Hepatocyte (in vitro differentiated cells): ENCODE results near the gene SLC30A7. TPM values are rescaled to one million over a fixed set of nuclear protein-coding genes. Genes with fewer than 3 reads are reported as not detected.

Experiments
- DNase-seq: peaks from one replicate; pipeline ENCODE4 v3.0.0-alpha.2; 2016; ENCODE audit warnings: low spot score
- H2AFZ ChIP-seq: fragments of 200-600 bp; sonication (generic); 2 replicates; pipeline ENCODE4 v1.6.0; 2016; ENCODE audit warnings: antibody characterized with exemption, mild to moderate bottlenecking
- H3K27ac ChIP-seq: fragments of 200-600 bp; sonication (generic); 2 replicates; pipeline ENCODE4 v1.5.1; 2016; ENCODE audit warnings: mild to moderate bottlenecking
- H3K27me3 ChIP-seq: fragments of 200-600 bp; sonication (generic); 2 replicates; pipeline ENCODE4 v1.6.1; 2016
- H3K36me3 ChIP-seq: fragments of 200-600 bp; sonication (generic); replicated peaks from 2 replicates; pipeline ENCODE4 v1.5.1; 2016; ENCODE audit warnings: low read depth; ENCODE audit not compliant: insufficient read depth
- H3K4me1 ChIP-seq: fragments of 200-600 bp; sonication (generic); 2 replicates; pipeline ENCODE4 v1.5.1; 2016; ENCODE audit warnings: mild to moderate bottlenecking, moderate library complexity; ENCODE audit not compliant: insufficient read depth
- H3K4me2 ChIP-seq: fragments of 200-600 bp; sonication (generic); 2 replicates; pipeline ENCODE4 v1.6.0; 2016
- H3K4me3 ChIP-seq: fragments of 200-600 bp; sonication (generic); 2 replicates; pipeline ENCODE4 v1.5.1; 2016; ENCODE audit warnings: mild to moderate bottlenecking
- H3K79me2 ChIP-seq: fragments of 200-600 bp; sonication (generic); 2 replicates; pipeline ENCODE4 v1.6.0; 2017; ENCODE audit warnings: mild to moderate bottlenecking
- H3K9me2 ChIP-seq: fragments of 200-600 bp; sonication (generic); replicated peaks from 2 replicates; pipeline ENCODE4 v1.6.0; 2017; ENCODE audit warnings: mild to moderate bottlenecking; ENCODE audit not compliant: insufficient read depth
- H3K9me3 ChIP-seq: fragments of 200-600 bp; sonication (generic); 2 replicates; pipeline ENCODE4 v1.5.1; 2016; ENCODE audit warnings: low read depth, mild to moderate bottlenecking
- H4K20me1 ChIP-seq: fragments of 200-600 bp; sonication (generic); 2 replicates; pipeline ENCODE4 v1.6.0; 2016; ENCODE audit warnings: mild to moderate bottlenecking; ENCODE audit not compliant: insufficient read depth, poor library complexity, severe bottlenecking
- CTCF ChIP-seq: fragments of 200-600 bp; sonication (generic); IDR thresholded peaks from 2 replicates; pipeline ENCODE4 v1.5.1; 2016; ENCODE audit warnings: antibody characterized with exemption, mild to moderate bottlenecking; ENCODE audit not compliant: poor library complexity
- EZH2 ChIP-seq: fragments of 200-600 bp; sonication (generic); IDR thresholded peaks from 2 replicates; pipeline ENCODE4 v1.6.1; 2016; ENCODE audit warnings: antibody characterized with exemption, mild to moderate bottlenecking, borderline replicate concordance
- EZH2phosphoT487 ChIP-seq: fragments of 200-600 bp; sonication (generic); IDR thresholded peaks from one replicate; pipeline ENCODE4 v1.6.1; 2018; ENCODE audit warnings: antibody characterized with exemption, mild to moderate bottlenecking, low read depth, moderate library complexity; ENCODE audit not compliant: unreplicated experiment, severe bottlenecking
- WGBS: methylation state at CpG from one replicate; pipeline ENCODE4 v1.1.6; 2016; ENCODE audit warnings: low lambda C conversion rate; ENCODE audit errors: missing lambda C conversion rate; 5-methylcytosine and 5-hydroxymethylcytosine counted together
- polyA plus RNA-seq: library from polyadenylated mRNA; unstranded; fragments of >200 nt; fragmentation: Nextera tagmentation; extraction: Ambion mirVana; gene quantifications from 2 replicates; pipeline ENCODE4 v1.2.1, GENCODE V29; 2016
- total RNA-seq: library from RNA; depleted of rRNA; stranded (reverse); fragments of >200 nt; gene quantifications from 2 replicates; pipeline ENCODE4 v1.2.3, GENCODE V29; 2014

The SLC30A7 gene
- total and polyA plus RNA-seq, 2 experiments from 2014 or later: 23.0 to 61.9 TPM

- no peak for TF ChIP-seq EZH2phosphoT487
- Histone ChIP-seq H3K27me3 (no peaks in the 10 kb centered on the region), H4K20me1 (no peaks in the 10 kb centered on the region), H3K4me3 (no peak overlapping the region), H3K36me3 (no peaks in the 10 kb centered on the region), H3K4me2 (no peak overlapping the region), H3K9me3 (no peaks in the 10 kb centered on the region), H3K4me1 (peaks cover 7% of the 10 kb centered on the region), H3K79me2 (no peaks in the 10 kb centered on the region), H2AFZ (no peak overlapping the region), H3K9me2 (no peaks in the 10 kb centered on the region), H3K27ac (no peak overlapping the region)
- WGBS: 97% methylated on average over 1 of the region's 1 CpG
- no peak for DNase-seq
Observed at GRCh38 chr1:101005183-101005582, 109.3 kb downstream of the SLC30A7 start.

GRCh38 chr1:101005871-101006270 is 110.0 kb downstream of the SLC30A7 start:
- no peak overlapping the region for H3K4me3 ChIP-seq

GRCh38 chr1:101006553-101006952 is 110.7 kb downstream of the SLC30A7 start:
- WGBS: 79% methylated on average over 2 of the region's 2 CpGs

More at GRCh38 chr1:101005871-101006270, 110.0 kb downstream of the SLC30A7 start:
- H3K9me3 ChIP-seq: no peaks in the 10 kb centered on the region
- H3K27me3 ChIP-seq: no peaks in the 10 kb centered on the region
- H2AFZ ChIP-seq: no peak overlapping the region
- H3K79me2 ChIP-seq: no peaks in the 10 kb centered on the region
- TF ChIP-seq EZH2phosphoT487 (no peak), EZH2 (no peak), CTCF (no peak)
- H4K20me1 ChIP-seq: no peaks in the 10 kb centered on the region
- no peak for DNase-seq
- WGBS: 97% methylated on average over 4 of the region's 4 CpGs
- no peaks in the 10 kb centered on the region for H3K36me3 ChIP-seq
- no peaks in the 10 kb centered on the region for H3K9me2 ChIP-seq
- H3K4me1 ChIP-seq: peaks cover 7% of the 10 kb centered on the region
- H3K27ac ChIP-seq: no peak overlapping the region
- no peak overlapping the region for H3K4me2 ChIP-seq

More at GRCh38 chr1:101006553-101006952, 110.7 kb downstream of the SLC30A7 start:
- Histone ChIP-seq H3K27ac (no peak overlapping the region), H2AFZ (no peak overlapping the region), H3K4me3 (no peak overlapping the region), H3K4me1 (peaks cover 7% of the 10 kb centered on the region), H3K4me2 (no peak overlapping the region), H3K27me3 (no peaks in the 10 kb centered on the region), H3K79me2 (no peaks in the 10 kb centered on the region), H3K9me3 (no peaks in the 10 kb centered on the region), H3K36me3 (no peaks in the 10 kb centered on the region), H3K9me2 (no peaks in the 10 kb centered on the region), H4K20me1 (no peaks in the 10 kb centered on the region)
- TF ChIP-seq CTCF (no peak), EZH2phosphoT487 (no peak), EZH2 (no peak)
- DNase-seq: no peak
